BJ (cell line): ENCODE data around the gene SLC22A3. TPM values are rescaled to one million over a fixed set of nuclear protein-coding genes. Genes with fewer than 3 reads are reported as not detected.

Experiments used
- CTCF ChIA-PET: fragments of 350-600 bp; formaldehyde crosslinking; extraction: SDS; loops from one replicate; lab custom pipeline; 2021; ENCODE audit warnings: antibody characterized with exemption, inconsistent platforms; lab: Yijun Ruan, JAX
- POLR2A ChIA-PET: fragments of 300-600 bp; sonication (Branson Sonifier 250); formaldehyde crosslinking; extraction: SDS; loops from one replicate; lab custom pipeline; 2021; ENCODE audit warnings: antibody characterized with exemption; lab: Charles Lee
- DNase-seq: peaks from one replicate; pipeline ENCODE4 v3.0.0-alpha.2; 2011; ENCODE audit warnings: low read depth
- H3K27me3 ChIP-seq: 2 replicates; pipeline ENCODE4 v1.6.0; 2011; ENCODE audit warnings: low read length; ENCODE audit not compliant: control insufficient read depth, insufficient read depth
- H3K36me3 ChIP-seq: 2 replicates; pipeline ENCODE4 v1.5.1; 2011; ENCODE audit warnings: low read length; ENCODE audit not compliant: control insufficient read depth, insufficient read depth
- H3K4me3 ChIP-seq: 2 replicates; pipeline ENCODE4 v1.5.1; 2011; ENCODE audit warnings: low read depth, mild to moderate bottlenecking, control low read depth, low read length
- polyA plus RNA-seq: library from polyadenylated mRNA; depleted of rRNA; stranded (reverse); fragments of >200 nt; gene quantifications from 2 replicates; pipeline ENCODE4 v1.2.3, GENCODE V29; 2011
- TF ChIP-seq, protein P1 (sequence below): IDR thresholded peaks from 2 replicates; pipeline ENCODE4 v1.5.1; 2011; ENCODE audit warnings: low read depth, mild to moderate bottlenecking, control low read depth, inconsistent platforms, low read length, moderate library complexity; ENCODE audit not compliant: insufficient read depth

Gene SLC22A3
- polyA plus RNA-seq, 1 experiment = not detected

DNA sequence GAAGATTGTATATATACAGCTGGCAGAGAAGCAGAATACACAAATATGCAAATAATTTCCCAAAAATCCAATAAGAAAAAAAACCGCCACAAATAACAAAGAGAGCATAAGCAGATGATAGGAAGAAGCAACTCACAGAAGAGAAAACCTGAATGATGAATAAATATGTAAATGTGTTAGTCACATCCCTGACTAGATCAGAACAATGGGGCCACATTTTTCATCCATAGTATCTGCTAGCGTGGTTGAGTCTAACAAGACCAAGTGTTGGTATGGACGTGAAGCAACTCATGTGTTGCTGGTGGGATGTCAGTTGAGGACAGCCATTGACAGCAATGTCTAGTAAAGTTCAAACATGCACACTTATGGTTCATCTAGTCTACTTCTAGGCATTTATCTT, 3.9 kb upstream of the SLC22A3 start:
- Histone ChIP-seq H3K36me3 (no peaks in the 10 kb centered on the region), H3K27me3 (peaks cover 3% of the 10 kb centered on the region), H3K4me3 (no peak overlapping the region)
- POLR2A ChIA-PET = no interaction called here
- CTCF ChIA-PET = no interaction called here
- TF ChIP-seq, protein P1, sequence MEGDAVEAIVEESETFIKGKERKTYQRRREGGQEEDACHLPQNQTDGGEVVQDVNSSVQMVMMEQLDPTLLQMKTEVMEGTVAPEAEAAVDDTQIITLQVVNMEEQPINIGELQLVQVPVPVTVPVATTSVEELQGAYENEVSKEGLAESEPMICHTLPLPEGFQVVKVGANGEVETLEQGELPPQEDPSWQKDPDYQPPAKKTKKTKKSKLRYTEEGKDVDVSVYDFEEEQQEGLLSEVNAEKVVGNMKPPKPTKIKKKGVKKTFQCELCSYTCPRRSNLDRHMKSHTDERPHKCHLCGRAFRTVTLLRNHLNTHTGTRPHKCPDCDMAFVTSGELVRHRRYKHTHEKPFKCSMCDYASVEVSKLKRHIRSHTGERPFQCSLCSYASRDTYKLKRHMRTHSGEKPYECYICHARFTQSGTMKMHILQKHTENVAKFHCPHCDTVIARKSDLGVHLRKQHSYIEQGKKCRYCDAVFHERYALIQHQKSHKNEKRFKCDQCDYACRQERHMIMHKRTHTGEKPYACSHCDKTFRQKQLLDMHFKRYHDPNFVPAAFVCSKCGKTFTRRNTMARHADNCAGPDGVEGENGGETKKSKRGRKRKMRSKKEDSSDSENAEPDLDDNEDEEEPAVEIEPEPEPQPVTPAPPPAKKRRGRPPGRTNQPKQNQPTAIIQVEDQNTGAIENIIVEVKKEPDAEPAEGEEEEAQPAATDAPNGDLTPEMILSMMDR = no peak
- no peak for DNase-seq

DNA sequence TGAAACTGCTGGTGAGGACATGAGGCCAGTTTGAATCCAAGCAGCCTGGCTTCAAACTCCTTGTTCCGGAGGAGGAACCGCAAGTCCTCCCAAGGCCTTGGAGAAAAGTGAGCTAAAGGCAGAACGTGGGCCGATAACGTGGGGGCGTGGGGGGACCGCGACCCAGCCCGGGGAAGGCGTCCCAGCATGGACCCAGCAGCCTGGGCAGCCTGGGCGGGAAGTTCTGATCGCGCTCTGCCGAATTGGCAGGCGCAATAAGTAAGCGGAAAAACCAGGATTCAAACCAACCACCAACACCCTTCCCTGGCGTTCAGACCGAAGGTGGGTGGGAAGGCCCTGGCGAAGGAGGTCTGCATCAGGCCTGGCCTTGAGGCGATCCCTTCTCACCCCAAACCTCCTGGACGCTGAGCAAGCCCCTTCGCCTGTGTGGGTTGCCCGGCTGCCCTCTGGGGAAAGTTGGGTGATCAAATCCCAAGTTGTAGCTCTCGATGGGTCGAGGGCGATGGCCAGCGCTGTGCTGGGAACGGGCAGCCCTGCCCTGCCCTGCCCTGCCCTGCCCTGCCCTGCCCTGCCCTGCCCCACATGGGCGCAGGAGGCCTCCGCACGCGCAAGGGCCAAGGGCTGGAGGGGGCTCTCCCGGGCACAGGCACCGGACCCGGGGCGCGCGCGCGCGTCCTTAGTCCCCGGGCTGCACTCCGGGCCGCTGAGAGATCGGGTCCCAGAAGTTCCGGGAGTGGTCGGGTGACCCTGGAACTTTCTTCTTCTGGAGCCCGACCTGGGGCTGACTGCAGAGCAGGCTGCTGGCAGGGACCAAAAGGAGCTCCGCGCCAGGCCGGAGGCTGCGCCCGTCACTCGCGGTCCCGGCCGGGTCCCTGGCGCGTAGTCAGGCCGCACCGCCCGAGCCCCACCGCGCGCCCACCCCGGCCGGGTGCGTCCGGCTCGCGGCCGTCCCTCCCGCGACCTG, 637 bp upstream of the SLC22A3 start:
- no peak for DNase-seq
- H3K27me3 ChIP-seq = peaks cover 4% of the 10 kb centered on the region
- no peaks in the 10 kb centered on the region for H3K36me3 ChIP-seq
- TF ChIP-seq, protein P1 = no peak
- ChIA-PET POLR2A (no interaction called here), CTCF (no interaction called here)
- H3K4me3 ChIP-seq = no peak overlapping the region

GRCh38 chr6:160349020-160349441, 853 bp downstream of the SLC22A3 start:
- Histone ChIP-seq H3K27me3 (peaks cover 4% of the 10 kb centered on the region), H3K36me3 (no peaks in the 10 kb centered on the region), H3K4me3 (peak overlapping the region; percentile 19; the same call in 1 of the 2 replicates)
- ChIA-PET POLR2A (no interaction called here), CTCF (no interaction called here)
- no peak for DNase-seq
- TF ChIP-seq, protein P1 = no peak

DNA sequence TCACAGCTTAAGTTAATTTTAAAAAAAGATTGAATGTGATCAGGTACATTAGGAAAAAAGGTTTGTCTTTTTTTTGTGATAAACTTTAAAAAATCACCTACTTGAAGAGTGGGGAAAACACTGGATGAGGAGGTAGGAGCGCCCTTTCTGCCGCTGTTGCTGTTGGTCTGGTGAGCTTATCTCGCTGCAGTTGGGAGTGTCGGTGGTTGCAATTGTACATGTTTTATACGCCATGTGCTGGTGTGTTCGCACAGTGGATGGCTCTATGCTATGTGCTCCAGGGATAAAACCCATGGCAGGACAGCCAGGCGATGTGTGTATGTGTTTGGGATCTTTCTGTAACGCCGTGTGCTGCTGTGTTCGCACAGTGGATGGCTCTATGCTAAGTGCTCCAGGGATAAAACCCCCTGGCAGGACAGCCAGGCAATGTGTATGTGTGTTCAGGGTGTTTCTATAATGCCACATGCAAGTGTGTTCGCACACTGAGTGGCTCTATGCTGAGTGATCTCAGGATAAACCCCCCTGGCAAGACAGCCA, 1.7 kb downstream of the SLC22A3 start:
- ChIA-PET CTCF (no interaction called here), POLR2A (no interaction called here)
- Histone ChIP-seq H3K4me3 (no peak overlapping the region), H3K27me3 (peaks cover 4% of the 10 kb centered on the region), H3K36me3 (no peaks in the 10 kb centered on the region)
- TF ChIP-seq, protein P1 = no peak
- DNase-seq = no peak

DNA sequence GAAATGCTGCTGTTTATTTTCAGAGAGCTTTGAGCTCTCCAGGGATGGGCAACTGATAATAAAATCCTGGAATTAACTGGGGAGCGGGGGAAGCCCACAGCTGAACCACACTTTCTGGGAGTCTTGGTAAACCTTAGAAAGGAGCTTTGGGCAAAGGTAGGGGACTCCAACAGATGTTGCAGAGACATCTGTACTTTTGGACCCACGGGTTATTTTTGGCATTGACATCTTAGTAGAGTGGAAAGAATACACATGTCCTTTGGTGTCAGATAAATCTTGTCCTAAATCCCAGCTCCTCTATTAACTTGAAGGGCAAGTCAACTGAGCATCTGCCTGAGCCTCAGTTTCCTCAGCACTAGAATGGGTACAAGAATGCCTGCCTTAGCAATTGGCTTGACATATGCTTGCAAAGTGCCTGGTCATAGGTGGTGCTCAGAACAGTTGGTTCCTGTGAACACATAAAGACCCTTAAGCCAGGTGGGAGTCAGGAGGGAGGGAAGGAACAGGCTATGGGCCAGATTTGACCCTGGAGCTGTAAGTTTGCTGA, 5.8 kb downstream of the SLC22A3 start:
- TF ChIP-seq, protein P1 = no peak
- Histone ChIP-seq H3K36me3 (no peaks in the 10 kb centered on the region), H3K27me3 (peaks cover 3% of the 10 kb centered on the region; the same call in 1 of the 2 replicates), H3K4me3 (no peak overlapping the region)
- ChIA-PET POLR2A (no interaction called here), CTCF (no interaction called here)
- DNase-seq = no peak
